ENCODE results near the gene ZNF140. TPM values are rescaled to one million over a fixed set of nuclear protein-coding genes. Genes with fewer than 3 reads are reported as not detected.

Gene ZNF140
- total RNA-seq (49.9 TPM), polyA plus RNA-seq (17.0 TPM)

GRCh38 chr12:133080368-133081158 is at the start of gene ZNF140:
ZNF140 (plus strand) TSS chr12:133080923; CDS start chr12:133081321, 398 bp downstream.
- H3K36me3 ChIP-seq (ENCODE audit: insufficient read depth), result peaks cover 15% of the 10 kb centered on the region
- H3K4me3 ChIP-seq (ENCODE audit: low read depth, low read length), result peak within 1 kb of the TSS; percentile 81
- H3K27ac ChIP-seq (ENCODE audit: low read depth), result peak within 1 kb of the TSS; percentile 99
- DNase-seq (ENCODE audit: extremely low spot score), result peak; percentile 96
- H3K4me1 ChIP-seq (ENCODE audit: insufficient read depth), result no peaks in the 10 kb centered on the region
- WGBS, result under 1% methylated on average over 69 of the region's 69 CpGs

- Histone ChIP-seq H3K4me3 (ENCODE audit: low read depth, low read length) (peak within 1 kb of the TSS; percentile 85), H3K36me3 (ENCODE audit: insufficient read depth) (peaks cover 7% of the 10 kb centered on the region), H3K27ac (ENCODE audit: low read depth) (peak within 1 kb of the TSS; percentile 99), H3K4me1 (ENCODE audit: insufficient read depth) (no peaks in the 10 kb centered on the region)
- DNase-seq (ENCODE audit: extremely low spot score), result peak; percentile 97
- WGBS, result under 1% methylated on average over 103 of the region's 103 CpGs
These were observed 43.3 kb upstream of the ZNF140 start, which contains the start of gene ZNF84 for GRCh38 chr12:133037207-133038005. ZNF84 (plus strand) TSS chr12:133037509; CDS start chr12:133041468, 3,959 bp downstream.

GRCh38 chr12:133038118-133038709 is 42.5 kb upstream of the ZNF140 start:
- peak overlapping the region; percentile 85 for H3K4me3 ChIP-seq (ENCODE audit: low read depth, low read length)
- H3K4me1 ChIP-seq (ENCODE audit: insufficient read depth), result no peaks in the 10 kb centered on the region
- 53% methylated on average over 4 of the region's 4 CpGs for WGBS
- peaks cover 7% of the 10 kb centered on the region for H3K36me3 ChIP-seq (ENCODE audit: insufficient read depth)
- no peak for DNase-seq (ENCODE audit: extremely low spot score)
- no peak overlapping the region for H3K27ac ChIP-seq (ENCODE audit: low read depth)

GRCh38 chr12:133046698-133047097 is 34.0 kb upstream of the ZNF140 start:
- 98% methylated on average over 3 of the region's 3 CpGs for WGBS
- Histone ChIP-seq H3K27ac (ENCODE audit: low read depth) (no peak overlapping the region), H3K4me3 (ENCODE audit: low read depth, low read length) (no peak overlapping the region), H3K36me3 (ENCODE audit: insufficient read depth) (peaks cover 42% of the 10 kb centered on the region), H3K4me1 (ENCODE audit: insufficient read depth) (no peaks in the 10 kb centered on the region)
- no peak for DNase-seq (ENCODE audit: extremely low spot score)

GRCh38 chr12:133057446-133057845 is 23.3 kb upstream of the ZNF140 start:
- H3K27ac ChIP-seq (ENCODE audit: low read depth), result no peak overlapping the region
- no peak overlapping the region for H3K4me3 ChIP-seq (ENCODE audit: low read depth, low read length)
- over 99% methylated on average over 5 of the region's 5 CpGs for WGBS
- DNase-seq (ENCODE audit: extremely low spot score), result no peak
- no peaks in the 10 kb centered on the region for H3K4me1 ChIP-seq (ENCODE audit: insufficient read depth)
- H3K36me3 ChIP-seq (ENCODE audit: insufficient read depth), result peaks cover 12% of the 10 kb centered on the region

GRCh38 chr12:133058203-133059113 is 22.3 kb upstream of the ZNF140 start:
- Histone ChIP-seq H3K4me1 (ENCODE audit: insufficient read depth) (no peaks in the 10 kb centered on the region), H3K36me3 (ENCODE audit: insufficient read depth) (peaks cover 6% of the 10 kb centered on the region), H3K27ac (ENCODE audit: low read depth) (no peak overlapping the region), H3K4me3 (ENCODE audit: low read depth, low read length) (no peak overlapping the region)
- no peak for DNase-seq (ENCODE audit: extremely low spot score)
- WGBS, result 98% methylated on average over 8 of the region's 8 CpGs

- DNase-seq (ENCODE audit: extremely low spot score), result no peak
- WGBS, result 96% methylated on average over 1 of the region's 1 CpG
- no peak overlapping the region for H3K27ac ChIP-seq (ENCODE audit: low read depth)
- H3K36me3 ChIP-seq (ENCODE audit: insufficient read depth), result peaks cover 4% of the 10 kb centered on the region
- H3K4me1 ChIP-seq (ENCODE audit: insufficient read depth), result no peaks in the 10 kb centered on the region
- no peak overlapping the region for H3K4me3 ChIP-seq (ENCODE audit: low read depth, low read length)
These were observed 18.8 kb upstream of the ZNF140 start for GRCh38 chr12:133061954-133062353.

GRCh38 chr12:133063556-133063955 is 17.2 kb upstream of the ZNF140 start:
- Histone ChIP-seq H3K36me3 (ENCODE audit: insufficient read depth) (peaks cover 2% of the 10 kb centered on the region), H3K4me1 (ENCODE audit: insufficient read depth) (no peaks in the 10 kb centered on the region), H3K27ac (ENCODE audit: low read depth) (no peak overlapping the region), H3K4me3 (ENCODE audit: low read depth, low read length) (no peak overlapping the region)
- DNase-seq (ENCODE audit: extremely low spot score), result no peak
- WGBS, result 96% methylated on average over 1 of the region's 1 CpG

GRCh38 chr12:133073836-133074235 is 6.9 kb upstream of the ZNF140 start:
- no peak for DNase-seq (ENCODE audit: extremely low spot score)
- no peaks in the 10 kb centered on the region for H3K4me1 ChIP-seq (ENCODE audit: insufficient read depth)
- no peaks in the 10 kb centered on the region for H3K36me3 ChIP-seq (ENCODE audit: insufficient read depth)
- no peak overlapping the region for H3K4me3 ChIP-seq (ENCODE audit: low read depth, low read length)
- WGBS, result 87% methylated on average over 2 of the region's 2 CpGs
- H3K27ac ChIP-seq (ENCODE audit: low read depth), result no peak overlapping the region

- Histone ChIP-seq H3K4me3 (ENCODE audit: low read depth, low read length) (peak overlapping the region; percentile 81), H3K36me3 (ENCODE audit: insufficient read depth) (peaks cover 9% of the 10 kb centered on the region), H3K27ac (ENCODE audit: low read depth) (peak overlapping the region; percentile 99), H3K4me1 (ENCODE audit: insufficient read depth) (no peaks in the 10 kb centered on the region)
- DNase-seq (ENCODE audit: extremely low spot score), result peak; percentile 100
- WGBS, result under 1% methylated on average over 22 of the region's 22 CpGs
These were observed 726 bp upstream of the ZNF140 start for GRCh38 chr12:133080026-133080367.

- 22% methylated on average over 17 of the region's 17 CpGs for WGBS
These were observed 547 bp downstream of the ZNF140 start for GRCh38 chr12:133081159-133081780.

GRCh38 chr12:133083345-133083744 is 2.6 kb downstream of the ZNF140 start:
- Histone ChIP-seq H3K4me3 (ENCODE audit: low read depth, low read length) (no peak overlapping the region), H3K36me3 (ENCODE audit: insufficient read depth) (peaks cover 22% of the 10 kb centered on the region), H3K27ac (ENCODE audit: low read depth) (no peak overlapping the region), H3K4me1 (ENCODE audit: insufficient read depth) (no peaks in the 10 kb centered on the region)
- WGBS, result 96% methylated on average over 6 of the region's 6 CpGs
- DNase-seq (ENCODE audit: extremely low spot score), result no peak

More at GRCh38 chr12:133081159-133081780, 547 bp downstream of the ZNF140 start:
- peaks cover 20% of the 10 kb centered on the region for H3K36me3 ChIP-seq (ENCODE audit: insufficient read depth)
- H3K27ac ChIP-seq (ENCODE audit: low read depth), result peak overlapping the region; percentile 99
- DNase-seq (ENCODE audit: extremely low spot score), result no peak
- H3K4me3 ChIP-seq (ENCODE audit: low read depth, low read length), result peak overlapping the region; percentile 81
- H3K4me1 ChIP-seq (ENCODE audit: insufficient read depth), result no peaks in the 10 kb centered on the region
